NCI-H748 (cell line): ENCODE measurements around the gene CSNK1D.
A peak's percentile ranks its signal among the peaks of the same experiment; 100 is the strongest.

Experiments used
- DNase-seq: peaks from one replicate; lab custom pipeline; 2025; ENCODE audit not compliant: unreplicated experiment; lab: John Stamatoyannopoulos, UW

Gene CSNK1D

DNA sequence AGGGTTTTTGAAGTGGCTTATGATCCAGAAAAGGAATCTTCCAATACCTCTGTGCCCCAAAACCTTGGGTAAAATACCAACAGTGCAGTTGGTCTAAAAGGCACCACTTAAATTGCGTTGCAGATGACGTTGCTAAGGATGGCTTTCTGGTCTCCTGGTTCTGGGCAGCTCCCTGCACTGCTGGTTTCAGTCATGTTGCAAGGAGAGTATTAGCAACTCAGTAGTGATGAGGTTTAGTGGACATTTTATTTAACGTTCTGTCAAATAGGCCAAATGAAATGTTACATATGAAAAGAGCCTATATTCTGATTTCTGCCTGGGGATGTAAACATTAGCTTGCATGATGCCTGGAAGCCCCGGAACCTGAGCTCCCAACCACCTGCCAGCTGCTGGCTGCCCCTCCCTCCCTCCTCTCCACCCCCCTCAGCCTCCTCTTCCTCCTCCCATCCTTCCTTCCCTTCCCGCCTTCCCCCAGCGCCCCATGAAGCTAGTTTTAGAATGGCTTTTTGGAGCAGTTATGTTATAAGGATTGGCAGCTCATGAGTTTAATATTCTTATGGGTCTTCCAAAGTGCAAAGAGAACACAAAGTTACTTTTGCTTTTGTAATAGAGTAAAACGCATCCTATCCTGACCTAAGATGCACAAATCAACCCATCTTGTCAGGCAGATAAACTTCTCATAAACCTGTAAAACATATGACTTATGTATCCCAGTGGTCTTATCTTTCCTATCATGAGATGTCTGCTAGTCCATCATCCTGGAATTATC lies 23.2 kb upstream of the CSNK1D start:
- peak; percentile 26 for DNase-seq

DNA sequence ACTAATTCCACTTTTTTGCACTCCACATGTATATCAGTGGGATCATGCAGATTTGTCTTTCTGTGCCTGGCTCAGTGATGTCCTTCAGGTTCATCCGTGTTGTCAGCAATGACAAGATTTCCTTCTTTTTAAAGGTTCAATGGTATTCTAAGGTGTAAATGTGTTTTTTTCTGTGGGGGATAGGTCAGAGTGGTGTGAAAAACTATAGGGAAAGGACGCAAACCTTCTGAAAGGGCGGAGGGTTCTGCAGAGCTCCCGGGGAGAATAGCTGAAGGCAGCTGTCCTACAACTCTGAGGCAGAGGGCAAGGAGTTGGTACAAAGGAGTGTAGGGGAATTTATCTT lies 21.9 kb upstream of the CSNK1D start:
- DNase-seq, result no peak

DNA sequence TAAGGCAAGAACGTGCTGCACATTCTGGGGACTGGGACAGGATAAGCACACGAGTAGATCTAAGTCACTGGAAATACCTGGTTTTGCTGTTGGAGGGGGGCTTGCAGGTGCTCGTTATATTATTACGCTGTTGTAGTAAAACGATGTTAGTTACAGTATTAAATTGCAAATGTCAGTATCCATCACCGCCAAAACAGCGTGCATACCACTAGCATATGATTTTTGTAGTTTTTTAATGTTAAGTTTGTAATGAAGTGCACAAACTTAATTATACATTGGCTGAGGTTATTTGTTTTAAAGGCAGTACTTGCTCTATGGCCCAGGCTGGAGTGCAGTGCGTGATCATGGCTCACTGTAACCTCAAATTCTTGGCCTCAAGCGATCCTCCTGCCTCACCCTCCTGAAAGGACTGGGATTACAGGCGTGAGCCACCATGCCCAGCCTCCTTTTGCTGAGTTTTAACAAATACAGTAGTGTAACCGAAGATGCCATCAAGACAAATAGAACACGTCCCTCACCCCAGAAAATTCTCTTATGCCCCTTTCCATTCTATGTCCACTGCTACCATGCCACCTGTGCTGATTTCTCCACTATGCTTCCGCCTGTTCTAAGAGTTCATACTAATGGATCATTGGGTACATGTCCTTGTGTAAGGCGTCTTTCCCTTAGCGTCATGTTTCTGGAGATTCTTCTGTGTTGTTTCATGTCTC lies 20.7 kb upstream of the CSNK1D start:
- no peak for DNase-seq

DNA sequence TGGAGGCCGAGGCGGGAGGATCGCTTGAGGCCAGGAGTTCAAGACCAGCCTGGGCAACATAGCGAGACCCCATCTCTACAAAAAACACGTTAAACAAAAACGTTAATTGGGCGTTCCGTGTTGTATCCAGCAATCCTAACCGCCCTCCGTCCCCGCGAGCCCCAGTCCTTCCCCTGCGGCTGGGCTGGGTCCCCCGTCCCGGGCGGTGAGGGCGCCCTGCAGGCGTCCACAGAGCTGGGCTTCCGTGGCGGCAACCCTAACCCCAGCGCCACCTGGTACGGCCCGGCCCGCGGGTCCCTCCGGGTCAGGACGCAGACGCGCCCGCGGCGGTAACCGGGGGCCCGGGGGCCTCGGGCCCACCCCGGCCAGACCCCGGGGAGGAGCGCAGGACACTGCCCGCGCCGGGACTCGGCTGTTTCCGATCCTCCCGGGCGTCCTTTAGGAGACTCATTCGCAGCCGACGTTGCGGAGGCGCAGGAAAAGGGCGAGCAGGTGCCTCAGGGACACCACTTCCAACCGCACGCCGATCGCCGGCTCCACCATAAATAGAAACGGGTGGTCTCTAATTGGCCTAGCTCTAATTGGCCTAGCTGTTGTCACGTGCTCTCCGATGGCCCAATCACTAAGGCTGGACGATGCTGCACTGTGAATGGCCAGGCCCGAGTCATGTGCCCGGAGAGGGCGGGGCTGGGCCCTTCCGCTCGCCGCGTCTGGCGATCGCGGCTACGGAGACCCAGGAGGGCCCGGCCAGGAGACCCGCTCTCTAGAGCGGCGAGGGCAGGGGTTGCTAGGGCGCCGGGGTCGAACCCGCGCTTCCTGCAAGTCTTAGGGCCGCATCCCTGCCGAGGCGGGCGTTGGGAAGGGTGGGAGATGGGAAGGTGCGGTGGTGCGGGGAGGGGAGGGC lies 19.0 kb upstream of the CSNK1D start:
- DNase-seq, result peak; percentile 100

DNA sequence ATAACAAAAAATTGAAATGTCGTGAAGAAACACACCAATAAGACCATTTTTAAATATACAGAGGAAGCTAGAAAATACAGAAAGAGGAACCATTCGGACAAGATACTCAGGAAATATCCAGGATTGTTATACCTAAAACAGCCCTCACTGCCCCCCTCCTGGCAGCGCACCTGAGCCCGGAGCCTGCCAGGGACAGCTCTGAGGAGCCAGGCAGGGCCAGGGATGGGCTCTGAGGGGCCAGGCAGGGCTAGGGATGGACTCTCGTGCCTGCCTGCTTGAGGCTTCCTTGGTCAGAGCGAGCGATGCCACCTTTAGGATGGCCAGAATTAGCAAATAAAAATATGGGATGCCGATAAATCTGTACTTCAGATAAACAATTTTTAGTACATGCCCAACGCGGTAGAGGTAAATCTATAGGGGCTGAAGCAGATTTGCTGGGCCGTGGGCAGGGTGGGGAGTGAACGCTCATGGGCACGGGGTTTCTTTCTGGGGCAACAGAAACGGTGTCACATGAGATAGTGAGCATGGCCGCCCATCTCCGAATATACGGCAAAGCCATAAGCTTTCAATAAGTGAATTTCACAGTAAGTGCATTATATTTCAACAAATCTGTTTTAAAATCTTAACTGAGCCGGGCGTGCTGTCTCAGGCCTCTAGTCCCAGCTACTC lies 18.2 kb upstream of the CSNK1D start:
- DNase-seq, result no peak

DNA sequence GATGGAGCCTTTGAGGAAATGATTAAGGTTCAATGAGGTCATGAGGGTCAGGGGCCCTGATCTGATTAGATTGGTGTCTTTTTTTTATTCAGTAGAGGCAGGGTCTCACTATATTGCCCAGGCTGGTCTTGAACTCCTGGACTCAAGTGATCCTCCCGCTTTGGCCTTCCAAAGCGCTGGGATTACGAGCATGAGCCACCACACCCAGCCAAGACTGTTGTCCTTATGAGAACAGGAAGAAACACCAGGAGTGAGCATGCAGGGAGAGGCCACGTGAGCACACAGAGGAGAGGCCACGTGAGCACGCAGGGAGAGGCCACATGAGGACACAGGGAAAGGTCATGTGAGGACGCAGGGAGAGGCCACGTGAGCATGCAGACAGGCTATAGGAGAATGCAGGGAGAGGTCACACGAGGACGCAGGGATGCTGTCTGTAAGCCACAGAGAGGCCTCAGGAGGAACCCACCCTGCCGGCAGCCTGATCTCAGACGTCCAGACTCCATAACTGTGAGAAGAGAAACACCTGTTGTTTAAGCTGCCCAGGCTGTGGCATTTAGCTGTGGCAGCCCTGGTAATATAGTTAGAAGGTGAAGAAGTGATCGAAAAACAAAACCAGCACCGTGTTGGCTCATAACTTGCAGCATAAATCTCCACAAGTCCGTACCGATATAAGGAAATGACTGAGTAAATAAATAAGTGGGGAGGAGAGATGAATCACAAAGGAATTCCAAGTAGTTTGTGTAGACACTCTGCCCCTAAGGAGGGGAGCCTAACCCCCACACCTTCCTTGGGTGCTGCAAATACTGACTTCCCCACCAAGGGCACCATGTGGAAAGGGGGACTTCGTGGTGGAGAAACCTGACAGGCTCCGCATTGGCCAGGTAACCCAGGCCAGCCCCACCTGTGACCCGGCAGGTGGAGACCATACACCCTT lies 14.6 kb upstream of the CSNK1D start:
- no peak for DNase-seq

DNA sequence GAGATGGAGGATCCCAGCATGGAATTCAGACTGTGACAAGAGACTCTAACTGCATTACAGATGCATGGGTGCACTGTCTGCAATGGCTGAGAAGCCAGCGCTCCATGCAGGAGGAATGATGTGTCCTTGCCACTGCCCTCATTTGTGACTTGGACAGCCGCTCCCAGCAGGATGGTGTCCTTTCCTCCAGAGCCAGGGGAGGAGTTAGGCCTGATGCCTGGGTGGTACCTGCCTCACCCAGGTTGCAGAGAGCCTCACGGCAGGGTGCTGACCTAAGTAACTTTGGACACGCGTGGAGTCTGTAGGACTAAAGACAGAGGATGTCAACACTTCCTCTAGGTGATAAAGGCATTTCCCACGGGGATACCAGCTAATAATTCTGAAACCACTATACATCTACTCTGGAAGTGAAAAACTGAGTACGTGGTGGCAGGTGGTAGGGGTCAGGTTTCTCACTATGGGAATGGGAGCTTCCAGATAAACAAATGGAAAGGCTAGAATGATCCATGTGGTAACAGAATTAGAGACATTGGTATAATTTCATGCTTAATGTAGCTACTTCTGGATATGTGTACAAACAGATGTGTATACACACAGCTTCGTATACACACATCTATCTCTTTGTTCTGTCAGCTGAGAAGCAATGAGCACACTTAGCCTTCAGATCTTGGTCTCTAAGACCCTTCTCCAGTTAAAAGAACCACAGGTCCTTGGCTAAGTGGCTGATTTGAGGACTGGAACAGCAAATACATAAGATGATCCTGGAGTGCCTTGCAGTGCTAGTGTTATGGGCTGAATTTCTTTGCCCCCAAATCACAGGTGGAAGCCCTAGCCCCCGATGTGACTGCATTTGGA lies 13.7 kb upstream of the CSNK1D start:
- no peak for DNase-seq

DNA sequence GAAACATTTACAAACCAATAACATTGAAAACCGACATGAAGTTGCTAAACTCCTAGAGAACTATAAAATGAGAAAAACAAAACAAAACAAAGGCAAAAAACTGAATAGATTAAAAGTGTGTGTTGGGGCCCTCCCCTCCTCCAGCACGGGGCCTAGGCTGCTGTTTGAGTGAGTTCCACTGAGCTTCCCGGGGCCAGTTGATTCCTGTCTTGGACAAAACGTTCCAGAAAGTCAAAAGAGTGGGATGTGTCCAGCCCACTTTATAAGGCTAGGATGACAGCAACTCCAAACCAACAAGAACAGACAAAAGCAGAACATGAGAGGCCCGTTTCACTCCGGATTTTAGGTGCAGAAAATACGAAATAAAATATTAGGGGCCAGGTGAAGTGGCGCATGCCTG lies 11.6 kb upstream of the CSNK1D start:
- no peak for DNase-seq

DNA sequence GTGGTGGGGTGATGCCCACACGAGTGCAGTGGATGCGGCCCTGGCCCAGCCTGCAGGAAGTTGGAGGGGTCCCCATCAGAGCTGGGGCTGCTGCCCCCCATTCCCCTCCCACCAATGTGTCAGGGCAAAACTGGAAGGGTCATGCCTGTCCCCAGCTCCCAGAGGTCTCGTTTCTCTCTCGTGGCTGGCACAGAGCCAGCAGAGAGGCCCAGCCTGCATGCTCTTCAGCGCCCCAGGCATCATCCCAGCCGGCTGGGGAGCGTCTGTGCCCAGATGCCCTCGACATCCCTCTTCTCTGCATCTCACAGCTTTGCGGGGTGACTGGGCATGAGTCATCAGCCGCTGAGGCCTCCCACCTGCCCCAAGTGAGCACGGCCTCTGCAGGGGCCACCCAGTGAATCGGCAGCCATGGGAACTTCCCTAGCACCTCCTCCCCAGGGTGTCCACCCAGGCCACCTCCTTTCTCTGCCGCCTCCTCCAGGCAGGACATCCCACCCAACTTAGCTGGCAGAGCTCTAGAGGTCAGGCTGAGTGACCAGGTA lies 9.8 kb upstream of the CSNK1D start:
- peak; percentile 25 for DNase-seq

DNA sequence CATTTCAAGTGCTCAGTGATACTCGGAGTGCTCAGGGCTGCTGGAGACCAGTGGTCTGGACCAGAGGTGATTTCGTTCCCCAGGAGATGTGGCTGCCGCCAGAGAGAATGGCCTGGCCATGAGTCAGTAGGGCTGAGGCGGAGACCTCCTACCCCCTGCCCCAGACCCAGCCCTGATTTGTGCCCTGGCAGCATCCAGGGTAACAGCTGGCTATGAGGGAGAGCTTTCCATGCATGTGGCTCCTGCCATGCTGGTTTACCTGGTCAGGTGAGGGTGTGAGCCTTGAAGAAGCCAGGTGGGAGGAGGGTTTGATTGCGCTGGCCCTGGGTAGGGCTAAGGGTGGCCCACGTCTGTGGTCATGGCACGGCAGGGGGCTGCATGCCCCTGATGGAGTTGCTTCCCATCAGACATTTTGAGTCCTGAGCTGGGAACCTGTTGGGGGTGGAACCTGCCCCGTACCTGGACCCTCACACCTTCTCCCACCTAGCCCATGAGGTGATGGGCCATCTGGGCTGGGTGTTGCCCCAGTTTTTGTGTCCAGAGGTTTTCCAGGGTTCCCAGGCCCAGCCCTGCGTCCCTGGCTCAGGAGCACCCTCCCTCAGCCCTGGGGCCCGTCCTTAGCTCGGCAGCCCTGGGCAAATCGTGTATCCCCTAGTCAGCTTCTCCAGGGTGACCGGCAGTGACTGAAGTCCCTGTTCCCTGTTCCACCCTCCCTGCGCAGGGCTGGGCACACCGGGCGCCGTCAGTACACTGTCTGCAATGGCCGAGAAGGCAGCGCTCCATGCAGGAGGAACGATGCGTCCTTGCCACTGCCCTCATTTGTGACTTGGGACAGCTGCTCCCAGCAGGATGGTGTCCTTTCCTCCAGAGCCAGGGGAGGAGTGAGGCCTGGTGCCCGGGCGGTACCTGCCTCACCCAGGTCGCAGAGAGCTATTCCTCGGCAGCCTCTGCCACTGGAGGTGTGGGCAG lies 9.0 kb upstream of the CSNK1D start:
- no peak for DNase-seq

DNA sequence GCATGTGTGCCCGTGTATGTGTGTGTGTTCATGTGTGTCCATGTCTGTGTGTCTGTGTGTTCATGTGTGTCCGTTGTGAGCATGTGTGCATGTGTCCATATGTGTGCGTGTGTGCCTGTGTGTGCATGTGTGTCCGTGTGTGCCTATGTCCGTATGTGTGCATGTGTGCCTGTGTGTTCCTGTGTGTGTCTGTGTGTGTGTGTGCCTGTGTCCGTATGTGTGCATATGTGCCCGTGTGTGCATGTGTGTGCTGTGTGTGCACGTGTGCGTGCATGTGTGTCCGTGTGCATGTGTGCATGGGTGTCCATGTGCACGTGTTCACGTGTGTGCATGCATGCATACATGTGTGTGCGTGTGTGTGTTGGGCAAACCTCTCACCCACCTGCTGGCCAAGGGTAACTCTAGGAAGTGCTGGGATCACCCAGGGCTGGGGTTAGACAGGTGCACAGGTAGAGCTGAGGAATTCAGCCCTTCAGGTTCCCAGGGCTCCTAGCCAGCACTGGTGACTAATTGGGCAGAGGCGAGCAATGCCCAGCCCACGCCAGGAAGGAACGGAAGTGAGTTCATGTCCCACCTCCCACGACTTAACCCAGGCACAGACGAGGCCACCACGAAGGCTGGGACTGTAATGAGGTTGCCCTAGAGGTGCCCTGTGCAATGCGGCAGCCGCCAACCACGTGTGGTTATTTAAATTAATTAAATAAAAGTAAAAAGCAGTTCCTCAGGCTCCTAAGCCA lies 8.2 kb upstream of the CSNK1D start:
- no peak for DNase-seq

DNA sequence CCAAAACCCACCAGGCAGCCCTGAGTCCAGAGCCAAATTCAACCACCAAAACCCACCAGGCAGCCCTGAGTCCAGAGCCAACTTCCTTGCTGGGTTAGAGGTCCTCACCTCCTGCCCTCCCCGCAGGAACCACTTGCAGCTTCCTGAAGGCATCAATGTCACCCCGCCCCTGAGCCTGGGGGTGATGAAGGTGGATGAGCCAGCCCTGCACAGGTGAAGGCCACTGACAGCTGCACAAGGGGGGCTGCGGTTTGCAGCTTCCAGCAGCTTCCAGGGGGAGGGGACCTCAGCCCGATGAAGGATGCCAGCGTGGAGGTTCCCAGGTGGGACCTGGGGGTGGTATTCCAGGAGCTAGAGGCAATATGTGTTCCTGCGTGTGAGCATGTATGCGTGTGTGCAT lies 7.6 kb upstream of the CSNK1D start:
- DNase-seq, result no peak

DNA sequence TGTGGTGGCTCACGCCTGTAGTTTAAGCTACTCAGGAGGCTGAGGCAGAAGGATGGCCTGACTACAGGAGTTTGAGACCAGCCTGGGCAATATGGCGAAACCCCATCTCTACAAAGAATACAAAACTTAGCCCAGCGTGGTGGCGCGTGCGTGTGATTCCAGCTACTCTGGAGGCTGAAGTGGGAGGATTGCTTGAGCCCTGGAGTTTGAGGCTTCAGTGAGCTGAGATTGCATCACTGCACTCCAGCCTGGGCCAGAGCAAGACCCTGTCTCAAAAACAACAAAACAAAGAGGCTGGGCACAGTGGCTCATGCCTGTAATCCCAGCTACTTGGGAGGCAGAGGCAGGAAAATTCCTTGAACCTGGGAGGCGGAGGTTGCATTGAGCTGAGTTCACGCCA lies 7.0 kb upstream of the CSNK1D start:
- DNase-seq, result no peak

DNA sequence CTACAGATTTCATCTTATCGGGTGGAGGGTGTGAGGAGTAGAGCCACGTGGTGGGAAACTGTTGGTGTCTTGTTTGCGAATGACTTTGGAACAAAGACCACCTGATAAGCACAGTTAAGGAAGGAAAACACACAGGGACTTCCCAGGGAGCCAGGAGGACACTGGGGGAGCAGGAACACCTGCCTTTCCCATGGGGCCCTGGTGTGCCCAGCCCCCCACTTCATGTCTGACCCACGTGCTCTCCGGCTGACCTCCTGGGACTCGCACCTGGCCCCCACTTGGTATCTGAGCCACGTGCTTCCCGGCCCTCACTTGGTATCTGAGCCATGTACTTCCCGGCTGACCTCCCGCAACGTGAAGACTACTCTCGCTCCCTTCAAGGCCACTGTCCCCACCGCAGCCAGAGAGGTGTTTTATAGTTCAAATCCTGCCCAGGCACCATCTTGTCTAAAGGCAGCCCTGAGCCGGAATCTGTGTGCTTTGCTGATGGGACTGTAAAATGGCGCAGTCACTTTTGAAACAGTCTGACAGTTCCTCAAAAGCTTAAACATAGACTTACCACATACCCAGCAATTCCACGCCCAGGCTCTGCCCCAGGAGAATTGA lies 5.4 kb upstream of the CSNK1D start:
- DNase-seq, result no peak

DNA sequence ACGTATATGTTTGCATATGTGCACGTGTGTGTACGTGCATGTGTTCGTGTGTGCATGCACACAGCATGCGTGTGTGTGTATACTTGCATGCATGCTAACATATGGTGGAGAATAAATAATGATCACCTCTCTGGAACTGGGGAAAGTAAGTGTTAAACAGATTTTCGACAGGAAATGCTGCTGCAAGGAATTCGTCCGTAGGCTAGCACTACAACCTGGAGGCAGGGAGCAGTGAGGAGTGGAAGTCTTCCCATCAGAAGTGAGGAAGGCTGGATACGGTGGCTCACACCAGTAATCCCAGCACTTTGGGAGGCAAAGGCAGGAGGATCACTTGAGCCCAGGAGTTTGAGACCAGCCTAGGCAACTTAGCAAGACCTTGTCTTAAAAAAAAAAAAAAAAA lies 4.8 kb upstream of the CSNK1D start:
- no peak for DNase-seq

DNA sequence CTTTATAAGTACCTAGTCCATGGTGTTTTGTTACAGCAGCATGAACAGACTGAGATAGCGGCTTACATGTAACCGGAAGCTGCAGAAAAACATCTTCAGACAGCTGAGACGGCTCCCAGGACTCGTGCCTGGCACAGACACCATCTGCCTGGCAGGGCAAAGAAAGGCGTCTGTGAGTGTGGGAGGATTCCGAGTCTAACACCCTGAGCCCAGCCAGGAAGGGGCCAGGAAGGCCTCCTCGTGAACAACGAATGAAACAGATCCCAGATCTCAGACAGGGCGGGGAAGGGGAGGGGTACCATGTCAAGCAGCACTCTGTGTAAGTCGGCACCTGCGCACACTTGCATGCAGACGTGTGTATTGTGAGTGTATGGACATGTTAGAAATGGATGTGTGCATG lies 4.4 kb upstream of the CSNK1D start:
- no peak for DNase-seq

DNA sequence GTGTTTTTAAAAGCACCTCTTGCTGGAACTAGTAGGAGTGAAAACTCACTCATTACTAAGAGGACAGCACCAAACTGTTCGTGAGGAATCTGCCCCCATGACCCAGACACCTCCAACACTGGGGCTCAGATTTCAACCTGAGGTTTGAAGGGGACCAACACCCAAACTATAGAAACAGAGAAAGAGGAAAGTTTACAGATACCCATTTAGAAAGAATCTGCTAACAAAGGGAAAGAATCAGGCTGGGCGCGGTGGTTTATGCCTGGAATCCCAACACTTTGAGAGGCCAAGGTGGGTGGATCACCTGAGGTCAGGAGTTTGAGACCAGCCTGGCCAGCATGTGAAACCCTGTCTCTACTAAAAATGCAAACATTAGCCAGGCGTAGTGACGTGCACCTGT lies 3.4 kb upstream of the CSNK1D start:
- DNase-seq, result no peak
